Stimulated activated CD4-positive, alpha-beta T cell treated with anti-CD3 and anti-CD28 coated beads, Interleukin-4, amount 100 ng/mL, for 1 hour (primary cell): ENCODE measurements around the gene PGBD1.

Experiments
- DNase-seq: peaks from one replicate; pipeline ENCODE4 v3.0.0-alpha.2; 2020

PGBD1 gene

GRCh38 chr6:28336284-28337120, 55.1 kb downstream of the PGBD1 start:
- no peak for DNase-seq

- DNase-seq = no peak
These were observed 55.7 kb downstream of the PGBD1 start for GRCh38 chr6:28337121-28337520.

GRCh38 chr6:28340310-28341095, 59.1 kb downstream of the PGBD1 start:
- DNase-seq = no peak

GRCh38 chr6:28343898-28344677, 62.7 kb downstream of the PGBD1 start:
- no peak for DNase-seq

- no peak for DNase-seq
These were observed 63.8 kb downstream of the PGBD1 start for GRCh38 chr6:28345201-28345600.

GRCh38 chr6:28347119-28347518, 65.7 kb downstream of the PGBD1 start:
- no peak for DNase-seq

- no peak for DNase-seq
These were observed 68.0 kb downstream of the PGBD1 start for GRCh38 chr6:28349344-28349891.

- DNase-seq = peak; percentile 84
These were observed 68.7 kb downstream of the PGBD1 start, which contains the start of gene ZKSCAN3 for GRCh38 chr6:28349892-28350737. ZKSCAN3 (plus strand) TSS chr6:28349947; CDS start chr6:28359587, 9,640 bp downstream.

- no peak for DNase-seq
These were observed 69.7 kb downstream of the PGBD1 start for GRCh38 chr6:28351087-28351486.

GRCh38 chr6:28351493-28351925, 70.1 kb downstream of the PGBD1 start:
- no peak for DNase-seq
